ENCODE data around the gene FUS. TPM values are rescaled to one million over a fixed set of nuclear protein-coding genes. Genes with fewer than 3 reads are reported as not detected.

Gene FUS
- total RNA-seq, 2 experiments from 2014 or later: 104 to 953 TPM

GRCh38 chr16:31141489-31142108 is 38.3 kb upstream of the FUS start:
- no peaks in the 10 kb centered on the region for H3K36me3 ChIP-seq (ENCODE audit: insufficient read depth, low read length)
- no peaks in the 10 kb centered on the region for H3K9me2 ChIP-seq (ENCODE audit: insufficient read depth, low read length)
- intact Hi-C loops (cut with micrococcal nuclease; ENCODE audit: unreplicated experiment): loop anchor here (1.0 to 2.0 kb wide), 8 partner anchors 24 to 318 kb away; partner anchors contain the start of genes ARMC5, BCKDK, KAT8 and VKORC1
- H3K27ac ChIP-seq (ENCODE audit: low read depth, low read length, poor library complexity, severe bottlenecking): peak overlapping the region; percentile 23
- H3K9me3 ChIP-seq (ENCODE audit: low read length): no peaks in the 10 kb centered on the region
- TF ChIP-seq CTCF (conservative IDR thresholded peaks at IDR 0.05; ENCODE audit: low read length) (no peak), EZH2phosphoT487 (IDR thresholded peaks at IDR 0.05; ENCODE audit: borderline replicate concordance, low read depth, low read length) (no peak)
- no peak for DNase-seq (ENCODE audit: low spot score)
- POLR2A ChIA-PET: interaction anchor here (0.6 to 2.2 kb wide), 12 partner anchors 10 to 731 kb away, joined by 3 to 16 read pairs (median 3); partner anchors contain the start of genes BCKDK, FUS and KAT8
- H2AFZ ChIP-seq (ENCODE audit: low read length): peak overlapping the region; percentile 82; the same call in 1 of the 2 replicates
- no peaks in the 10 kb centered on the region for H4K20me1 ChIP-seq (ENCODE audit: insufficient read depth, low read length)
- no TSS peak for BruUV-seq (replicated peaks)
- peak overlapping the region; percentile 62 for H3K4me2 ChIP-seq (ENCODE audit: low read length)
- CTCF ChIA-PET (ENCODE audit: unreplicated experiment): interaction anchor here (0.7 to 1.0 kb wide), 5 partner anchors 15 to 66 kb away, joined by 3 to 6 read pairs (median 4); partner anchors contain the start of genes FUS and KAT8
- no peaks in the 10 kb centered on the region for H3K79me2 ChIP-seq (ENCODE audit: insufficient read depth, low read depth, low read length)
- peak overlapping the region; percentile 47 for H3K4me3 ChIP-seq (ENCODE audit: low read depth, low read length, poor library complexity, severe bottlenecking)
- peaks cover 16% of the 10 kb centered on the region for H3K4me1 ChIP-seq (ENCODE audit: insufficient read depth, low read length, poor library complexity, severe bottlenecking)

- peak overlapping the region; percentile 90 for H2AFZ ChIP-seq (ENCODE audit: low read length)
Measured at GRCh38 chr16:31142109-31143010, 37.6 kb upstream of the FUS start.

More at GRCh38 chr16:31142109-31143010, 37.6 kb upstream of the FUS start:
- Histone ChIP-seq H3K27ac (ENCODE audit: low read depth, low read length, poor library complexity, severe bottlenecking) (peak overlapping the region; percentile 23), H3K4me2 (ENCODE audit: low read length) (peak overlapping the region; percentile 72), H3K79me2 (ENCODE audit: insufficient read depth, low read depth, low read length) (no peaks in the 10 kb centered on the region), H3K4me3 (ENCODE audit: low read depth, low read length, poor library complexity, severe bottlenecking) (peak overlapping the region; percentile 62), H4K20me1 (ENCODE audit: insufficient read depth, low read length) (no peaks in the 10 kb centered on the region), H3K9me2 (ENCODE audit: insufficient read depth, low read length) (no peaks in the 10 kb centered on the region), H3K36me3 (ENCODE audit: insufficient read depth, low read length) (no peaks in the 10 kb centered on the region), H3K4me1 (ENCODE audit: insufficient read depth, low read length, poor library complexity, severe bottlenecking) (peaks cover 16% of the 10 kb centered on the region), H3K9me3 (ENCODE audit: low read length) (no peaks in the 10 kb centered on the region)
- peak; percentile 99 for DNase-seq (ENCODE audit: low spot score)
- intact Hi-C loops (cut with micrococcal nuclease; ENCODE audit: unreplicated experiment): loop anchor here (1.0 to 2.0 kb wide), 8 partner anchors 25 to 317 kb away; partner anchors contain the start of genes ARMC5, BCKDK, KAT8 and VKORC1
- ChIA-PET POLR2A (interaction anchor here (0.6 to 2.2 kb wide), 10 partner anchors 9 to 730 kb away, joined by 3 to 16 read pairs (median 4); partner anchors contain the start of genes BCKDK, FUS and KAT8), CTCF (ENCODE audit: unreplicated experiment) (interaction anchor here (0.6 to 1.0 kb wide), 6 partner anchors 15 to 94 kb away, joined by 3 to 8 read pairs (median 4); partner anchors contain the start of genes FUS and KAT8)
- TF ChIP-seq EZH2phosphoT487 (IDR thresholded peaks at IDR 0.05; ENCODE audit: borderline replicate concordance, low read depth, low read length) (no peak), CTCF (conservative IDR thresholded peaks at IDR 0.05; ENCODE audit: low read length) (peak; percentile 89)
- BruUV-seq (replicated peaks): no TSS peak
